NT2/D1 (cell line): ENCODE data around the gene DCUN1D2.

Experiments used
- DNase-seq: peaks from one replicate; pipeline ENCODE4 v3.0.0-alpha.2; 2011; ENCODE audit warnings: low read depth, low spot score
- H3K27me3 ChIP-seq: 2 replicates; pipeline ENCODE4 v1.6.0; 2011; ENCODE audit warnings: mild to moderate bottlenecking; ENCODE audit not compliant: insufficient read length, insufficient read depth
- H3K36me3 ChIP-seq: 2 replicates; pipeline ENCODE4 v1.6.1; 2011; ENCODE audit warnings: mild to moderate bottlenecking, low read length, mixed read lengths; ENCODE audit not compliant: insufficient read depth, insufficient read length
- H3K4me1 ChIP-seq: 2 replicates; pipeline ENCODE4 v1.5.1; 2011; ENCODE audit not compliant: insufficient read depth, insufficient read length
- H3K4me3 ChIP-seq: 2 replicates; pipeline ENCODE4 v1.5.1; 2011; ENCODE audit warnings: low read depth; ENCODE audit not compliant: insufficient read length
- H3K9ac ChIP-seq: 2 replicates; pipeline ENCODE4 v1.6.0; 2011; ENCODE audit warnings: low read depth; ENCODE audit not compliant: insufficient read length
- H3K9me3 ChIP-seq: 2 replicates; pipeline ENCODE4 v1.5.1; 2011; ENCODE audit warnings: mild to moderate bottlenecking, low read length; ENCODE audit not compliant: insufficient read depth
- SUZ12 ChIP-seq: IDR thresholded peaks from 2 replicates; pipeline ENCODE4 v1.6.1; 2011; ENCODE audit not compliant: insufficient read length, insufficient read depth; ENCODE audit errors: extremely low read depth
- YY1 ChIP-seq: IDR thresholded peaks from 2 replicates; pipeline ENCODE4 v1.6.1; 2011; ENCODE audit not compliant: insufficient read length, insufficient read depth
- ZNF274 ChIP-seq: IDR thresholded peaks from 2 replicates; pipeline ENCODE4 v1.6.1; 2011; ENCODE audit warnings: mild to moderate bottlenecking, low read depth, low read length

Gene DCUN1D2

GRCh38 chr13:113419531-113420193, 70.8 kb downstream of the DCUN1D2 start:
- Histone ChIP-seq H3K4me1 (peaks cover 15% of the 10 kb centered on the region), H3K4me3 (no peak overlapping the region), H3K9me3 (no peaks in the 10 kb centered on the region), H3K9ac (no peak overlapping the region), H3K36me3 (peaks cover 7% of the 10 kb centered on the region), H3K27me3 (peaks cover 2% of the 10 kb centered on the region)
- TF ChIP-seq ZNF274: no peak
- TF ChIP-seq YY1: no peak
- no peak for TF ChIP-seq SUZ12
- no peak for DNase-seq

- Histone ChIP-seq H3K36me3 (peaks cover 4% of the 10 kb centered on the region), H3K4me3 (no peak overlapping the region), H3K9me3 (no peaks in the 10 kb centered on the region), H3K9ac (no peak overlapping the region), H3K4me1 (peaks cover 18% of the 10 kb centered on the region), H3K27me3 (peaks cover 2% of the 10 kb centered on the region)
- no peak for TF ChIP-seq YY1
- TF ChIP-seq SUZ12: no peak
- TF ChIP-seq ZNF274: no peak
- no peak for DNase-seq
Measured at GRCh38 chr13:113418722-113419049, 71.8 kb downstream of the DCUN1D2 start.

- TF ChIP-seq YY1: no peak
- TF ChIP-seq ZNF274: no peak
- no peak for TF ChIP-seq SUZ12
- H3K9me3 ChIP-seq: no peaks in the 10 kb centered on the region
- peaks cover 2% of the 10 kb centered on the region for H3K27me3 ChIP-seq
- peaks cover 18% of the 10 kb centered on the region for H3K4me1 ChIP-seq
- DNase-seq: no peak
- H3K36me3 ChIP-seq: peaks cover 4% of the 10 kb centered on the region
- H3K9ac ChIP-seq: no peak overlapping the region
- H3K4me3 ChIP-seq: no peak overlapping the region
Measured at GRCh38 chr13:113417836-113418721, 72.4 kb downstream of the DCUN1D2 start.

- H3K9me3 ChIP-seq: no peaks in the 10 kb centered on the region
- peaks cover 4% of the 10 kb centered on the region for H3K36me3 ChIP-seq
- TF ChIP-seq SUZ12: no peak
- no peak for TF ChIP-seq ZNF274
- no peak for TF ChIP-seq YY1
- peaks cover 11% of the 10 kb centered on the region for H3K4me1 ChIP-seq
- H3K27me3 ChIP-seq: peaks cover 2% of the 10 kb centered on the region
- H3K9ac ChIP-seq: no peak overlapping the region
- no peak for DNase-seq
- no peak overlapping the region for H3K4me3 ChIP-seq
Measured at GRCh38 chr13:113417008-113417751, 73.3 kb downstream of the DCUN1D2 start.

- H3K9me3 ChIP-seq: no peaks in the 10 kb centered on the region
- peaks cover 2% of the 10 kb centered on the region for H3K27me3 ChIP-seq
- H3K4me1 ChIP-seq: peaks cover 8% of the 10 kb centered on the region
- no peak for DNase-seq
- H3K36me3 ChIP-seq: peaks cover 4% of the 10 kb centered on the region
- TF ChIP-seq YY1 (no peak), ZNF274 (no peak), SUZ12 (no peak)
- no peak overlapping the region for H3K9ac ChIP-seq
- no peak overlapping the region for H3K4me3 ChIP-seq
Measured at GRCh38 chr13:113415825-113416224, 74.7 kb downstream of the DCUN1D2 start.

GRCh38 chr13:113415032-113415431, 75.5 kb downstream of the DCUN1D2 start:
- DNase-seq: no peak
- no peak overlapping the region for H3K4me3 ChIP-seq
- H3K9me3 ChIP-seq: no peaks in the 10 kb centered on the region
- H3K27me3 ChIP-seq: peaks cover 2% of the 10 kb centered on the region
- H3K36me3 ChIP-seq: peaks cover 4% of the 10 kb centered on the region
- TF ChIP-seq YY1 (no peak), ZNF274 (no peak), SUZ12 (no peak)
- H3K9ac ChIP-seq: no peak overlapping the region
- H3K4me1 ChIP-seq: peaks cover 10% of the 10 kb centered on the region

- no peaks in the 10 kb centered on the region for H3K9me3 ChIP-seq
- peaks cover 10% of the 10 kb centered on the region for H3K4me1 ChIP-seq
- no peak for DNase-seq
- H3K9ac ChIP-seq: no peak overlapping the region
- no peaks in the 10 kb centered on the region for H3K36me3 ChIP-seq
- H3K27me3 ChIP-seq: peaks cover 2% of the 10 kb centered on the region
- no peak overlapping the region for H3K4me3 ChIP-seq
- no peak for TF ChIP-seq ZNF274
- no peak for TF ChIP-seq SUZ12
- TF ChIP-seq YY1: no peak
Measured at GRCh38 chr13:113414335-113414734, 76.2 kb downstream of the DCUN1D2 start.
